WTC11 (cell line): ENCODE measurements around the gene C6orf132. TPM values are rescaled to one million over a fixed set of nuclear protein-coding genes. Genes with fewer than 3 reads are reported as not detected.

ENCODE experiments used
- ATAC-seq: fragments of 200-7000 bp; cut with Tn5 transposase; 2 replicates; pipeline ENCODE4 v1.10.0; 2021; ENCODE audit warnings: mild to moderate bottlenecking, moderate library complexity
- CTCF ChIA-PET: fragments of 300-600 bp; sonication (Branson Sonifier 250); formaldehyde crosslinking; loops from one replicate; lab custom pipeline; 2021; ENCODE audit warnings: antibody characterized with exemption; lab: Charles Lee
- POLR2A ChIA-PET: fragments of 350-600 bp; sonication (Branson Sonifier 250); formaldehyde crosslinking; loops from one replicate; lab custom pipeline; 2021; ENCODE audit warnings: antibody characterized with exemption; lab: Charles Lee
- DNase-seq: peaks from one replicate; pipeline ENCODE4 v3.0.0; 2021; ENCODE audit warnings: low spot score
- H3K27ac Mint-ChIP-seq: 2 replicates; pipeline ENCODE4 v1.8.0; 2021; ENCODE audit warnings: mixed read lengths
- H3K27me3 Mint-ChIP-seq: 2 replicates; pipeline ENCODE4 v1.8.0; 2021; ENCODE audit warnings: low read depth, mild to moderate bottlenecking, moderate library complexity, mixed read lengths
- H3K36me3 Mint-ChIP-seq: 2 replicates; pipeline ENCODE4 v1.8.0; 2021; ENCODE audit warnings: mixed read lengths
- H3K4me1 Mint-ChIP-seq: 2 replicates; pipeline ENCODE4 v1.8.0; 2022; ENCODE audit warnings: mixed read lengths
- H3K4me3 Mint-ChIP-seq: 2 replicates; pipeline ENCODE4 v1.8.0; 2021; ENCODE audit warnings: mild to moderate bottlenecking, moderate library complexity, mixed read lengths
- H3K9me3 Mint-ChIP-seq: 2 replicates; pipeline ENCODE4 v1.8.0; 2021; ENCODE audit warnings: mixed read lengths
- AR ChIP-seq: fragments of 250-450 bp; sonication (Bioruptor Pico); IDR thresholded peaks from 2 replicates; pipeline ENCODE4 v1.9.0; 2021; ENCODE audit warnings: mild to moderate bottlenecking
- CBFB ChIP-seq: sonication (generic); formaldehyde crosslinking; IDR thresholded peaks from 2 replicates; pipeline ENCODE4 v1.8.1; 2022; ENCODE audit warnings: mild to moderate bottlenecking, low read depth, missing genetic modification reagents
- E2F4 ChIP-seq: sonication (generic); formaldehyde crosslinking; IDR thresholded peaks from 2 replicates; pipeline ENCODE4 v1.8.1; 2022; ENCODE audit warnings: low read depth, mild to moderate bottlenecking, moderate library complexity, missing genetic modification reagents, borderline replicate concordance
- FOXJ3 ChIP-seq: sonication (generic); formaldehyde crosslinking; IDR thresholded peaks from 2 replicates; pipeline ENCODE4 v1.9.0; 2021; ENCODE audit warnings: missing genetic modification reagents, mild to moderate bottlenecking, borderline replicate concordance
- FOXK1 ChIP-seq: sonication (generic); formaldehyde crosslinking; IDR thresholded peaks from 2 replicates; pipeline ENCODE4 v1.8.0; 2022; ENCODE audit warnings: mild to moderate bottlenecking, moderate library complexity, missing genetic modification reagents
- FOXP1 ChIP-seq: sonication (generic); formaldehyde crosslinking; IDR thresholded peaks from 2 replicates; pipeline ENCODE4 v1.8.0; 2022; ENCODE audit warnings: missing genetic modification reagents, mild to moderate bottlenecking, moderate library complexity, borderline replicate concordance
- IRF1 ChIP-seq: sonication (generic); formaldehyde crosslinking; IDR thresholded peaks from 2 replicates; pipeline ENCODE4 v1.8.0; 2023; ENCODE audit warnings: missing genetic modification reagents
- JUN ChIP-seq: sonication (generic); formaldehyde crosslinking; IDR thresholded peaks from 2 replicates; pipeline ENCODE4 v1.8.0; 2023; ENCODE audit warnings: mild to moderate bottlenecking, missing genetic modification reagents
- KAT7 ChIP-seq: sonication (generic); formaldehyde crosslinking; IDR thresholded peaks from 2 replicates; pipeline ENCODE4 v1.8.1; 2023; ENCODE audit warnings: missing genetic modification reagents, mild to moderate bottlenecking, borderline replicate concordance
- MXD4 ChIP-seq: fragments of 250-450 bp; sonication (Bioruptor Pico); IDR thresholded peaks from 2 replicates; pipeline ENCODE4 v1.8.0; 2021; ENCODE audit warnings: mild to moderate bottlenecking, moderate library complexity, borderline replicate concordance
- RELA ChIP-seq: sonication (generic); formaldehyde crosslinking; IDR thresholded peaks from 2 replicates; pipeline ENCODE4 v1.8.1; 2022; ENCODE audit warnings: missing genetic modification reagents, mild to moderate bottlenecking, borderline replicate concordance
- RORB ChIP-seq: fragments of 250-450 bp; sonication (Bioruptor Pico); IDR thresholded peaks from 2 replicates; pipeline ENCODE4 v1.9.0; 2021; ENCODE audit warnings: mild to moderate bottlenecking
- TEAD1 ChIP-seq: sonication (generic); formaldehyde crosslinking; IDR thresholded peaks from 2 replicates; pipeline ENCODE4 v1.8.0; 2022; ENCODE audit warnings: mild to moderate bottlenecking, missing genetic modification reagents
- ZBTB21 ChIP-seq: sonication (generic); formaldehyde crosslinking; IDR thresholded peaks from 2 replicates; pipeline ENCODE4 v1.8.1; 2023; ENCODE audit warnings: mild to moderate bottlenecking, missing genetic modification reagents, borderline replicate concordance
- ZBTB43 ChIP-seq: sonication (generic); formaldehyde crosslinking; IDR thresholded peaks from 2 replicates; pipeline ENCODE4 v1.8.1; 2023; ENCODE audit warnings: mild to moderate bottlenecking, missing genetic modification reagents
- ZNF138 ChIP-seq: sonication (generic); formaldehyde crosslinking; conservative IDR thresholded peaks from 2 replicates; pipeline ENCODE4 v1.8.1; 2022; ENCODE audit warnings: mild to moderate bottlenecking, moderate library complexity, missing genetic modification reagents
- ZNF263 ChIP-seq: sonication (generic); formaldehyde crosslinking; IDR thresholded peaks from 2 replicates; pipeline ENCODE4 v1.8.1; 2022; ENCODE audit warnings: low read depth, mild to moderate bottlenecking, moderate library complexity, missing genetic modification reagents
- ZNF671 ChIP-seq: fragments of 250-450 bp; sonication (Bioruptor Pico); IDR thresholded peaks from 2 replicates; pipeline ENCODE4 v1.8.0; 2021; ENCODE audit warnings: mild to moderate bottlenecking
- total RNA-seq: library from RNA; stranded (reverse); gene quantifications from 3 replicates; pipeline ENCODE4 v1.2.3, GENCODE V29; 2021

Gene C6orf132
- total RNA-seq, 1 experiment from 2014 or later: 52.6 TPM

- POLR2A ChIA-PET: no interaction called here
- CTCF ChIA-PET: no interaction called here
- TF ChIP-seq E2F4 (CRISPR knock-in tag) (no peak), ZBTB21 (CRISPR knock-in tag) (no peak)
- ATAC-seq (no peak), DNase-seq (no peak)
- Mint-ChIP-seq H3K36me3 (peaks cover 84% of the 10 kb centered on the region), H3K27ac (no peak overlapping the region), H3K27me3 (no peaks in the 10 kb centered on the region), H3K4me1 (no peaks in the 10 kb centered on the region), H3K4me3 (no peak overlapping the region), H3K9me3 (peaks cover 10% of the 10 kb centered on the region)
Measured at GRCh38 chr6:42059743-42060142, 82.7 kb downstream of the C6orf132 start.

- Mint-ChIP-seq H3K27me3 (peaks cover 15% of the 10 kb centered on the region), H3K4me1 (peaks cover 8% of the 10 kb centered on the region)
- CTCF ChIA-PET: interaction anchor here (1.5 kb wide), 1 partner anchor 122 kb away, joined by 3 read pairs; no protein-coding TSS in a partner anchor
- DNase-seq: no peak
- TF ChIP-seq FOXK1 (CRISPR knock-in tag): no peak
- no peak for TF ChIP-seq FOXP1 (CRISPR knock-in tag)
- TF ChIP-seq MXD4 (CRISPR knock-in tag): no peak
- TF ChIP-seq IRF1 (CRISPR knock-in tag): no peak
- TF ChIP-seq, all 79 proteins: peak for 0
- POLR2A ChIA-PET: interaction anchor here (0.7 kb wide), 1 partner anchor 120 kb away, joined by 3 read pairs; no protein-coding TSS in a partner anchor
- Mint-ChIP-seq H3K9me3 (no peaks in the 10 kb centered on the region), H3K4me3 (no peak overlapping the region), H3K27ac (no peak overlapping the region), H3K36me3 (peaks cover 54% of the 10 kb centered on the region)
- no peak for ATAC-seq
Measured at GRCh38 chr6:42053601-42054000, 88.8 kb downstream of the C6orf132 start.

- no peaks in the 10 kb centered on the region for H3K9me3 Mint-ChIP-seq
- DNase-seq (no peak), ATAC-seq (no peak)
- peaks cover 17% of the 10 kb centered on the region for H3K4me1 Mint-ChIP-seq
- peaks cover 35% of the 10 kb centered on the region for H3K36me3 Mint-ChIP-seq
- no peak overlapping the region for H3K27ac Mint-ChIP-seq
- peaks cover 39% of the 10 kb centered on the region for H3K27me3 Mint-ChIP-seq
- peak overlapping the region; percentile 95 for H3K4me3 Mint-ChIP-seq
- CTCF ChIA-PET: interaction anchor here (1.0 to 2.9 kb wide), 11 partner anchors 44 to 513 kb away, joined by 3 to 33 read pairs (median 6); partner anchors contain the start of genes BYSL, FRS3, MED20 and TOMM6
- POLR2A ChIA-PET: interaction anchor here (0.9 to 1.9 kb wide), 6 partner anchors 82 to 382 kb away, joined by 3 to 6 read pairs (median 3); partner anchors contain the start of genes BYSL and MED20
- TF ChIP-seq CBFB (no peak), ZBTB21 (CRISPR knock-in tag) (no peak), ZBTB43 (no peak), ZNF671 (no peak), RELA (CRISPR knock-in tag) (no peak), ZNF138 (CRISPR knock-in tag) (no peak), KAT7 (CRISPR knock-in tag) (no peak), ZNF263 (CRISPR knock-in tag) (no peak), JUN (CRISPR knock-in tag) (no peak), RORB (CRISPR knock-in tag) (no peak), FOXJ3 (CRISPR knock-in tag) (no peak), AR (CRISPR knock-in tag) (no peak), TEAD1 (CRISPR knock-in tag) (no peak)
Measured at GRCh38 chr6:42051268-42051653, 91.2 kb downstream of the C6orf132 start.

Other genes starting within 250 kb of the C6orf132 start
- gene USP49, start 247.2 kb downstream of the C6orf132 start, total RNA-seq: 16.3 to 18.4 TPM (median 17.3 TPM) in 3 replicates
- 37.5 to 42.4 TPM (median 38.9 TPM) in 3 replicates for gene MED20, start 221.5 kb downstream of the C6orf132 start, total RNA-seq
- gene BYSL, start 221.1 kb downstream of the C6orf132 start, total RNA-seq: 40.3 to 50.8 TPM (median 43.8 TPM) in 3 replicates
- 23.0 to 33.6 TPM (median 23.0 TPM) in 3 replicates for gene CCND3, start 200.8 kb downstream of the C6orf132 start, total RNA-seq
- gene TAF8, start 92.1 kb downstream of the C6orf132 start, total RNA-seq: 29.6 to 33.6 TPM (median 31.0 TPM) in 3 replicates
- gene GUCA1A, start 30.7 kb upstream of the C6orf132 start, total RNA-seq: 10.9 to 12.9 TPM (median 12.5 TPM) in 3 replicates
- gene GUCA1B, start 52.3 kb upstream of the C6orf132 start, total RNA-seq: 2.0 to 3.7 TPM (median 2.7 TPM) in 3 replicates
- 30.7 to 32.9 TPM (median 31.3 TPM) in 3 replicates for gene MRPS10, start 75.2 kb upstream of the C6orf132 start, total RNA-seq